A549 (cell line): ENCODE data around the gene COPG1.

Experiments used
- CBX2 ChIP-seq: fragments of 200-600 bp; sonication (generic); IDR thresholded peaks from 2 replicates; pipeline ENCODE4 v1.6.1; 2016; ENCODE audit warnings: low read depth, mild to moderate bottlenecking, borderline replicate concordance
- CTCF ChIP-seq: fragments of >200 bp; sonication (Bioruptor Twin); formaldehyde crosslinking; IDR thresholded peaks from 3 replicates; pipeline ENCODE4 v1.5.1; 2016
- E2F6 ChIP-seq: IDR thresholded peaks from 2 replicates; pipeline ENCODE4 v1.6.1; 2012; ENCODE audit warnings: low read depth, borderline replicate concordance
- EP300 ChIP-seq, 2 experiments: fragments of >200 bp; sonication (Bioruptor Twin); formaldehyde crosslinking; IDR thresholded peaks; 2 replicates in 1 of 2; 3 replicates in 1 of 2; pipeline ENCODE4 v1.6.1; 2016 to 2017
- HDAC2 ChIP-seq: fragments of 200-600 bp; sonication (generic); IDR thresholded peaks from 2 replicates; pipeline ENCODE4 v1.6.1; 2016
- HMGXB4 ChIP-seq: fragments of 250-450 bp; sonication (Bioruptor Pico); IDR thresholded peaks from 2 replicates; pipeline ENCODE4 v1.5.0; 2021; ENCODE audit warnings: mild to moderate bottlenecking, moderate library complexity, borderline replicate concordance
- MAFK ChIP-seq: fragments of 450-650 bp; IDR thresholded peaks from 2 replicates; pipeline ENCODE4 v1.6.1; 2014; ENCODE audit not compliant: partially characterized antibody
- MAZ ChIP-seq: fragments of 150-350 bp; IDR thresholded peaks from 2 replicates; pipeline ENCODE4 v1.6.1; 2014; ENCODE audit warnings: antibody characterized with exemption, low read depth, low read length, borderline replicate concordance
- PBX3 ChIP-seq: IDR thresholded peaks from 2 replicates; pipeline ENCODE4 v1.6.1; 2012
- POLR2A ChIP-seq: IDR thresholded peaks from 2 replicates; pipeline ENCODE4 v1.6.1; 2012; ENCODE audit warnings: mild to moderate bottlenecking, low read length
- RFX5 ChIP-seq: fragments of 450-650 bp; IDR thresholded peaks from 2 replicates; pipeline ENCODE4 v1.7.1; 2014; ENCODE audit warnings: antibody characterized with exemption, mild to moderate bottlenecking, moderate library complexity
- USF2 ChIP-seq: fragments of 450-650 bp; IDR thresholded peaks from 2 replicates; pipeline ENCODE4 v1.6.1; 2014; ENCODE audit warnings: antibody characterized with exemption
- ZFP36 ChIP-seq: fragments of 450-650 bp; IDR thresholded peaks from 2 replicates; pipeline ENCODE4 v1.6.1; 2014; ENCODE audit warnings: borderline replicate concordance; ENCODE audit not compliant: partially characterized antibody

GRCh38 chr3:129249284-129250065 is at the start of gene COPG1:
- no peak for TF ChIP-seq PBX3
- TF ChIP-seq CTCF: no peak
- no peak for TF ChIP-seq MAFK
- no peak for TF ChIP-seq RFX5
- no peak for TF ChIP-seq MAZ
- TF ChIP-seq USF2: no peak
- TF ChIP-seq POLR2A: peak; percentile 84
- no peak for TF ChIP-seq EP300 (IDR thresholded peaks at IDR 0.05)
- no peak for TF ChIP-seq HMGXB4 (CRISPR knock-in tag)
- no peak for TF ChIP-seq E2F6
- TF ChIP-seq CBX2: no peak
- TF ChIP-seq HDAC2: no peak
- TF ChIP-seq ZFP36: no peak
